ENCODE results near the gene CAB39.

- TF ChIP-seq POLR2AphosphoS5 (IDR thresholded peaks at IDR 0.05; ENCODE audit: low read depth, low read length): no peak
- no peak for TF ChIP-seq RAD21 (IDR thresholded peaks at IDR 0.05 in 1 of 2, conservative IDR thresholded peaks at IDR 0.05 in 1 of 2; ENCODE audit: low read depth in 2 of 2, low read length in 2 of 2)
- no peak for TF ChIP-seq SP1 (IDR thresholded peaks at IDR 0.05; ENCODE audit: low read depth, low read length)
- no peak for TF ChIP-seq E2F6 (IDR thresholded peaks at IDR 0.05)
- TF ChIP-seq GABPA (IDR thresholded peaks at IDR 0.05; ENCODE audit: borderline replicate concordance, insufficient read depth, low read length): no peak
Measured at GRCh38 chr2:230668184-230668938, 44.3 kb upstream of the CAB39 start.

All from H1 (cell line).